ENCODE results near the gene FGF18. TPM values are rescaled to one million over a fixed set of nuclear protein-coding genes. Genes with fewer than 3 reads are reported as not detected.

FGF18 gene
- total and polyA plus RNA-seq, 2 of the 4 experiments (the other 2 are of a cell fraction), result 0.15 TPM; not detected in 1

- Histone ChIP-seq H4K91ac (ENCODE audit: insufficient read depth, low read depth, low read length) (no peak overlapping the region), H3K4me1 (ENCODE audit: control insufficient read depth, insufficient read depth, low read length) (peaks cover 14% of the 10 kb centered on the region), H3K4me2 (ENCODE audit: low read depth, low read length) (no peak overlapping the region), H2AK5ac (ENCODE audit: low read depth, low read length) (no peak overlapping the region), H3K9me3 (ENCODE audit: control insufficient read depth, insufficient read depth, low read length) (no peaks in the 10 kb centered on the region), H3K23ac (ENCODE audit: low read depth, low read length) (no peak overlapping the region), H3K18ac (ENCODE audit: low read depth, low read length) (no peak overlapping the region), H3K9me1 (ENCODE audit: insufficient read depth, low read length) (peaks cover 13% of the 10 kb centered on the region), H4K20me1 (ENCODE audit: insufficient read depth, low read length) (no peaks in the 10 kb centered on the region), H2BK120ac (ENCODE audit: low read depth, low read length) (no peak overlapping the region), H3K14ac (replicated peaks; ENCODE audit: low read depth, low read length) (no peak overlapping the region), H3K4me3 (ENCODE audit: insufficient read depth, low read depth, low read length) (no peak overlapping the region), H2BK20ac (ENCODE audit: low read depth, low read length) (no peak overlapping the region), H3K36me3 (ENCODE audit: control insufficient read depth, insufficient read depth, low read length) (no peaks in the 10 kb centered on the region), H3K27ac (ENCODE audit: insufficient read depth, low read length) (no peak overlapping the region), H2AFZ (replicated peaks; ENCODE audit: low read length, poor library complexity) (no peak overlapping the region), H3K4ac (ENCODE audit: low read depth, low read length) (no peak overlapping the region), H3K79me1 (ENCODE audit: low read depth in 1 of 2, low read length in 2 of 2) (no peaks in the 10 kb centered on the region), H2BK5ac (ENCODE audit: low read depth, low read length, poor library complexity, severe bottlenecking) (no peak overlapping the region), H2AK9ac (replicated peaks; ENCODE audit: low read depth, low read length, poor library complexity) (no peak overlapping the region), H3K27me3 (ENCODE audit: control insufficient read depth, insufficient read depth, low read length) (peaks cover 11% of the 10 kb centered on the region), H2BK15ac (ENCODE audit: low read depth, low read length) (no peak overlapping the region), H3K56ac (ENCODE audit: extremely low read depth, insufficient read depth, low read length) (no peak overlapping the region), H4K5ac (ENCODE audit: low read depth, low read length) (no peak overlapping the region), H4K8ac (ENCODE audit: low read depth in 2 of 2, low read length in 2 of 2) (no peak overlapping the region), H3K9ac (ENCODE audit: low read depth, low read length) (no peak overlapping the region)
- ChIA-PET POLR2A (ENCODE audit: unreplicated experiment) (no interaction called here), CTCF (no interaction called here)
- no TSS peak for BruUV-seq (replicated peaks)
- no peak for TF ChIP-seq RCOR1 (IDR thresholded peaks at IDR 0.05; ENCODE audit: insufficient replicate concordance, low read length)
- no peak for TF ChIP-seq ELK1 (IDR thresholded peaks at IDR 0.05; ENCODE audit: borderline replicate concordance, low read depth, low read length)
- intact Hi-C loops (cut with micrococcal nuclease) (loop anchor here (5.0 kb wide), 1 partner anchor 105 kb away; no protein-coding TSS in a partner anchor), dilution Hi-C loops (cut with HindIII; ENCODE audit: low sequenced_read_pairs, unreplicated experiment) (no loop called here), in situ Hi-C loops (cut with MboI; ENCODE audit: low sequenced_read_pairs) (no loop called here)
- no peak for DNase-seq
- ATAC-seq (ENCODE audit: low read depth), result no peak
- WGBS, 2 experiments (ENCODE audit: extremely low coverage in 2 of 2, insufficient read length in 1 of 2), result 88% methylated on average over 5 of the region's 10 CpGs; no CpG with 5 or more reads in 1 of the 2 experiments
Observed at GRCh38 chr5:171492781-171493180, 73.3 kb downstream of the FGF18 start.
